ENCODE measurements around the gene LDAH. TPM values are rescaled to one million over a fixed set of nuclear protein-coding genes. Genes with fewer than 3 reads are reported as not detected.

The LDAH gene
- total and polyA plus RNA-seq, 10 of the 15 experiments (the other 5 are each of a cell fraction or from before 2014, with no cell fraction given): 17.9 to 44.7 (median 30.0) TPM

GRCh38 chr2:20829861-20830260 is 7.0 kb upstream of the LDAH start (continued):
- TF ChIP-seq, protein P1, sequence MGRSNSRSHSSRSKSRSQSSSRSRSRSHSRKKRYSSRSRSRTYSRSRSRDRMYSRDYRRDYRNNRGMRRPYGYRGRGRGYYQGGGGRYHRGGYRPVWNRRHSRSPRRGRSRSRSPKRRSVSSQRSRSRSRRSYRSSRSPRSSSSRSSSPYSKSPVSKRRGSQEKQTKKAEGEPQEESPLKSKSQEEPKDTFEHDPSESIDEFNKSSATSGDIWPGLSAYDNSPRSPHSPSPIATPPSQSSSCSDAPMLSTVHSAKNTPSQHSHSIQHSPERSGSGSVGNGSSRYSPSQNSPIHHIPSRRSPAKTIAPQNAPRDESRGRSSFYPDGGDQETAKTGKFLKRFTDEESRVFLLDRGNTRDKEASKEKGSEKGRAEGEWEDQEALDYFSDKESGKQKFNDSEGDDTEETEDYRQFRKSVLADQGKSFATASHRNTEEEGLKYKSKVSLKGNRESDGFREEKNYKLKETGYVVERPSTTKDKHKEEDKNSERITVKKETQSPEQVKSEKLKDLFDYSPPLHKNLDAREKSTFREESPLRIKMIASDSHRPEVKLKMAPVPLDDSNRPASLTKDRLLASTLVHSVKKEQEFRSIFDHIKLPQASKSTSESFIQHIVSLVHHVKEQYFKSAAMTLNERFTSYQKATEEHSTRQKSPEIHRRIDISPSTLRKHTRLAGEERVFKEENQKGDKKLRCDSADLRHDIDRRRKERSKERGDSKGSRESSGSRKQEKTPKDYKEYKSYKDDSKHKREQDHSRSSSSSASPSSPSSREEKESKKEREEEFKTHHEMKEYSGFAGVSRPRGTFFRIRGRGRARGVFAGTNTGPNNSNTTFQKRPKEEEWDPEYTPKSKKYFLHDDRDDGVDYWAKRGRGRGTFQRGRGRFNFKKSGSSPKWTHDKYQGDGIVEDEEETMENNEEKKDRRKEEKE (IDR thresholded peaks at IDR 0.05): no peak
- TF ChIP-seq TCF3 (IDR thresholded peaks at IDR 0.05; ENCODE audit: borderline replicate concordance, insufficient read depth, low read depth, low read length) (no peak), TCF7 (IDR thresholded peaks at IDR 0.05; ENCODE audit: borderline replicate concordance) (no peak), USF1 (IDR thresholded peaks at IDR 0.05; ENCODE audit: borderline replicate concordance, extremely low read length, insufficient read depth, low read depth, low read length) (no peak), ATF7 (IDR thresholded peaks at IDR 0.05; ENCODE audit: low read depth) (no peak)
- TF ChIP-seq, protein P2, sequence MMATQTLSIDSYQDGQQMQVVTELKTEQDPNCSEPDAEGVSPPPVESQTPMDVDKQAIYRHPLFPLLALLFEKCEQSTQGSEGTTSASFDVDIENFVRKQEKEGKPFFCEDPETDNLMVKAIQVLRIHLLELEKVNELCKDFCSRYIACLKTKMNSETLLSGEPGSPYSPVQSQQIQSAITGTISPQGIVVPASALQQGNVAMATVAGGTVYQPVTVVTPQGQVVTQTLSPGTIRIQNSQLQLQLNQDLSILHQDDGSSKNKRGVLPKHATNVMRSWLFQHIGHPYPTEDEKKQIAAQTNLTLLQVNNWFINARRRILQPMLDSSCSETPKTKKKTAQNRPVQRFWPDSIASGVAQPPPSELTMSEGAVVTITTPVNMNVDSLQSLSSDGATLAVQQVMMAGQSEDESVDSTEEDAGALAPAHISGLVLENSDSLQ (IDR thresholded peaks at IDR 0.05): no peak

- in situ Hi-C loops (cut with MboI): no loop called here
- Histone ChIP-seq H3K9me3 (replicated peaks; ENCODE audit: control insufficient read depth, insufficient read depth, low read length) (no peaks in the 10 kb centered on the region), H3K4me2 (ENCODE audit: control insufficient read depth, insufficient read depth) (no peak overlapping the region), H3K27ac (ENCODE audit: control insufficient read depth, insufficient read depth) (no peak overlapping the region), H4K20me1 (ENCODE audit: control insufficient read depth, insufficient read depth) (no peaks in the 10 kb centered on the region), H3K79me2 (ENCODE audit: control insufficient read depth, insufficient read depth, low read length) (peaks cover 16% of the 10 kb centered on the region), H3K9ac (ENCODE audit: control insufficient read depth, insufficient read depth, low read length) (no peak overlapping the region), H3K27me3 (replicated peaks in 1 of 2; ENCODE audit: control insufficient read depth in 2 of 2, insufficient read depth in 2 of 2, low read length in 1 of 2) (no peaks in the 10 kb centered on the region), H2AFZ (ENCODE audit: control insufficient read depth, low read depth, low read length) (no peak overlapping the region), H3K4me3 (no peak overlapping the region), H3K36me3 (ENCODE audit: control insufficient read depth in 2 of 2, insufficient read depth in 2 of 2, low read length in 1 of 2) (no peaks in the 10 kb centered on the region), H3K4me1 (ENCODE audit: control insufficient read depth, insufficient read depth, low read length) (no peaks in the 10 kb centered on the region)
- TF ChIP-seq, protein P3, sequence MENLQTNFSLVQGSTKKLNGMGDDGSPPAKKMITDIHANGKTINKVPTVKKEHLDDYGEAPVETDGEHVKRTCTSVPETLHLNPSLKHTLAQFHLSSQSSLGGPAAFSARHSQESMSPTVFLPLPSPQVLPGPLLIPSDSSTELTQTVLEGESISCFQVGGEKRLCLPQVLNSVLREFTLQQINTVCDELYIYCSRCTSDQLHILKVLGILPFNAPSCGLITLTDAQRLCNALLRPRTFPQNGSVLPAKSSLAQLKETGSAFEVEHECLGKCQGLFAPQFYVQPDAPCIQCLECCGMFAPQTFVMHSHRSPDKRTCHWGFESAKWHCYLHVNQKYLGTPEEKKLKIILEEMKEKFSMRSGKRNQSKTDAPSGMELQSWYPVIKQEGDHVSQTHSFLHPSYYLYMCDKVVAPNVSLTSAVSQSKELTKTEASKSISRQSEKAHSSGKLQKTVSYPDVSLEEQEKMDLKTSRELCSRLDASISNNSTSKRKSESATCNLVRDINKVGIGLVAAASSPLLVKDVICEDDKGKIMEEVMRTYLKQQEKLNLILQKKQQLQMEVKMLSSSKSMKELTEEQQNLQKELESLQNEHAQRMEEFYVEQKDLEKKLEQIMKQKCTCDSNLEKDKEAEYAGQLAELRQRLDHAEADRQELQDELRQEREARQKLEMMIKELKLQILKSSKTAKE (IDR thresholded peaks at IDR 0.05; ENCODE audit: low read depth, poor library complexity, severe bottlenecking): no peak
- no peak for TF ChIP-seq ZNF274 (IDR thresholded peaks at IDR 0.05; ENCODE audit: insufficient read depth, insufficient read length)
- ATAC-seq: no peak
- no peak for DNase-seq (ENCODE audit: low read depth, low spot score)
- CTCF ChIA-PET: interaction anchor here (0.7 to 1.4 kb wide), 4 partner anchors 42 to 79 kb away, joined by 3 read pairs; no protein-coding TSS in a partner anchor
- intact Hi-C loops (cut with micrococcal nuclease; ENCODE audit: unreplicated experiment): loop anchor here (5.0 to 10.0 kb wide), 2 partner anchors 82 to 379 kb away; partner anchors contain the start of gene RHOB
- RAD21 ChIA-PET (ENCODE audit: unreplicated experiment): interaction anchor here (0.9 kb wide), 1 partner anchor 146 kb away, joined by 3 read pairs; no protein-coding TSS in a partner anchor
- no TSS peak for BruUV-seq (replicated peaks)
- no peak for FAIRE-seq
- WGBS (ENCODE audit: insufficient coverage, insufficient replicate concordance, low lambda C conversion rate, missing lambda C conversion rate): 91% methylated on average over 5 of the region's 5 CpGs
- POLR2A ChIA-PET: interaction anchor here (1.0 to 1.4 kb wide), 2 partner anchors 10 to 39 kb away, joined by 3 to 6 read pairs; no protein-coding TSS in a partner anchor
- SMC1A ChIA-PET (ENCODE audit: uncharacterized antibody, unreplicated experiment): interaction anchor here (0.7 to 2.3 kb wide), 5 partner anchors 26 to 377 kb away, joined by 3 to 9 read pairs (median 3); partner anchors contain the start of gene RHOB
Measured at GRCh38 chr2:20823917-20824316, 1.0 kb upstream of the LDAH start.

Measured in GM12878 (cell line).